ENCODE measurements around the gene CEP78. TPM values are rescaled to one million over a fixed set of nuclear protein-coding genes. Genes with fewer than 3 reads are reported as not detected.

The CEP78 gene
- total and polyA plus RNA-seq, 2 donors: 22.8 to 30.4 TPM

GRCh38 chr9:78207319-78207718, 28.6 kb upstream of the CEP78 start:
- Histone ChIP-seq H3K36me3 (ENCODE audit: control insufficient read depth in 2 of 2, insufficient read depth in 2 of 2, low read length in 1 of 2) (no peaks in the 10 kb centered on the region), H3K4me1 (ENCODE audit: control insufficient read depth in 2 of 2, insufficient read depth in 2 of 2, low read length in 2 of 2) (peaks cover 18 to 19% of the 10 kb centered on the region in 2 donors), H3K4me3 (ENCODE audit: low read length in 2 of 2) (no peak overlapping the region), H3K9me3 (ENCODE audit: control insufficient read depth in 2 of 2, insufficient read depth in 1 of 2, low read length in 1 of 2) (no peaks in the 10 kb centered on the region), H3K27ac (ENCODE audit: low read depth in 1 of 2, low read length in 1 of 2) (no peak overlapping the region), H3K27me3 (ENCODE audit: control insufficient read depth in 2 of 2, insufficient read depth in 1 of 2, low read length in 1 of 2) (no peaks in the 10 kb centered on the region)
- 97% methylated on average over 2 of the region's 2 CpGs for WGBS
- DNase-seq (ENCODE audit: low read depth in 6 of 9, low spot score in 9 of 9): no peak

GRCh38 chr9:78207901-78208300, 28.0 kb upstream of the CEP78 start:
- Histone ChIP-seq H3K4me1 (ENCODE audit: control insufficient read depth in 2 of 2, insufficient read depth in 2 of 2, low read length in 2 of 2) (peaks cover 21 to 25% of the 10 kb centered on the region in 2 donors), H3K27me3 (ENCODE audit: control insufficient read depth in 2 of 2, insufficient read depth in 1 of 2, low read length in 1 of 2) (no peaks in the 10 kb centered on the region), H3K9me3 (ENCODE audit: control insufficient read depth in 2 of 2, insufficient read depth in 1 of 2, low read length in 1 of 2) (no peaks in the 10 kb centered on the region), H3K4me3 (ENCODE audit: low read length in 2 of 2) (no peak overlapping the region), H3K36me3 (ENCODE audit: control insufficient read depth in 2 of 2, insufficient read depth in 2 of 2, low read length in 1 of 2) (no peaks in the 10 kb centered on the region), H3K27ac (ENCODE audit: low read depth in 1 of 2, low read length in 1 of 2) (no peak overlapping the region)
- WGBS: 89% methylated on average over 4 of the region's 4 CpGs
- no peak for DNase-seq (ENCODE audit: low read depth in 6 of 9, low spot score in 9 of 9)

- peaks cover 21 to 25% of the 10 kb centered on the region in 2 donors for H3K4me1 ChIP-seq (ENCODE audit: control insufficient read depth in 2 of 2, insufficient read depth in 2 of 2, low read length in 2 of 2)
- no peak overlapping the region for H3K4me3 ChIP-seq (ENCODE audit: low read length in 2 of 2)
- no peak for DNase-seq (ENCODE audit: low read depth in 6 of 9, low spot score in 9 of 9)
- no peaks in the 10 kb centered on the region for H3K36me3 ChIP-seq (ENCODE audit: control insufficient read depth in 2 of 2, insufficient read depth in 2 of 2, low read length in 1 of 2)
- H3K27me3 ChIP-seq (ENCODE audit: control insufficient read depth in 2 of 2, insufficient read depth in 1 of 2, low read length in 1 of 2): no peaks in the 10 kb centered on the region
- 85% methylated on average over 7 of the region's 7 CpGs for WGBS
- no peak overlapping the region for H3K27ac ChIP-seq (ENCODE audit: low read depth in 1 of 2, low read length in 1 of 2)
- no peaks in the 10 kb centered on the region for H3K9me3 ChIP-seq (ENCODE audit: control insufficient read depth in 2 of 2, insufficient read depth in 1 of 2, low read length in 1 of 2)
Measured at GRCh38 chr9:78209127-78209526, 26.7 kb upstream of the CEP78 start.

- Histone ChIP-seq H3K4me3 (ENCODE audit: low read length in 2 of 2) (no peak overlapping the region), H3K27ac (ENCODE audit: low read depth in 1 of 2, low read length in 1 of 2) (peak overlapping the region; percentile 26 to 39), H3K9me3 (ENCODE audit: control insufficient read depth in 2 of 2, insufficient read depth in 1 of 2, low read length in 1 of 2) (no peaks in the 10 kb centered on the region), H3K36me3 (ENCODE audit: control insufficient read depth in 2 of 2, insufficient read depth in 2 of 2, low read length in 1 of 2) (no peaks in the 10 kb centered on the region), H3K27me3 (ENCODE audit: control insufficient read depth in 2 of 2, insufficient read depth in 1 of 2, low read length in 1 of 2) (no peaks in the 10 kb centered on the region), H3K4me1 (ENCODE audit: control insufficient read depth in 2 of 2, insufficient read depth in 2 of 2, low read length in 2 of 2) (peaks cover 21 to 25% of the 10 kb centered on the region in 2 donors)
- WGBS: 3% methylated on average over 4 of the region's 4 CpGs
- DNase-seq (ENCODE audit: low read depth in 6 of 9, low spot score in 9 of 9): peak in 6 of 9 donors; percentile 21 to 70 (median 44)
Measured at GRCh38 chr9:78210841-78211301, 25.0 kb upstream of the CEP78 start.

GRCh38 chr9:78212868-78213267, 23.0 kb upstream of the CEP78 start:
- H3K36me3 ChIP-seq (ENCODE audit: control insufficient read depth in 2 of 2, insufficient read depth in 2 of 2, low read length in 1 of 2): no peaks in the 10 kb centered on the region
- H3K27me3 ChIP-seq (ENCODE audit: control insufficient read depth in 2 of 2, insufficient read depth in 1 of 2, low read length in 1 of 2): no peaks in the 10 kb centered on the region
- DNase-seq (ENCODE audit: low read depth in 6 of 9, low spot score in 9 of 9): no peak
- no peak overlapping the region for H3K27ac ChIP-seq (ENCODE audit: low read depth in 1 of 2, low read length in 1 of 2)
- H3K4me1 ChIP-seq (ENCODE audit: control insufficient read depth in 2 of 2, insufficient read depth in 2 of 2, low read length in 2 of 2): peaks cover 21 to 25% of the 10 kb centered on the region in 2 donors
- no peak overlapping the region for H3K4me3 ChIP-seq (ENCODE audit: low read length in 2 of 2)
- H3K9me3 ChIP-seq (ENCODE audit: control insufficient read depth in 2 of 2, insufficient read depth in 1 of 2, low read length in 1 of 2): no peaks in the 10 kb centered on the region

GRCh38 chr9:78213712-78214111, 22.2 kb upstream of the CEP78 start:
- peaks cover 21 to 25% of the 10 kb centered on the region in 2 donors for H3K4me1 ChIP-seq (ENCODE audit: control insufficient read depth in 2 of 2, insufficient read depth in 2 of 2, low read length in 2 of 2)
- no peaks in the 10 kb centered on the region for H3K9me3 ChIP-seq (ENCODE audit: control insufficient read depth in 2 of 2, insufficient read depth in 1 of 2, low read length in 1 of 2)
- H3K27me3 ChIP-seq (ENCODE audit: control insufficient read depth in 2 of 2, insufficient read depth in 1 of 2, low read length in 1 of 2): no peaks in the 10 kb centered on the region
- no peaks in the 10 kb centered on the region for H3K36me3 ChIP-seq (ENCODE audit: control insufficient read depth in 2 of 2, insufficient read depth in 2 of 2, low read length in 1 of 2)
- peak in 2 of 9 donors; percentile 35 to 60 for DNase-seq (ENCODE audit: low read depth in 6 of 9, low spot score in 9 of 9)
- WGBS: 8% methylated on average over 4 of the region's 4 CpGs
- no peak overlapping the region for H3K27ac ChIP-seq (ENCODE audit: low read depth in 1 of 2, low read length in 1 of 2)
- H3K4me3 ChIP-seq (ENCODE audit: low read length in 2 of 2): no peak overlapping the region

- no peaks in the 10 kb centered on the region for H3K36me3 ChIP-seq (ENCODE audit: control insufficient read depth in 2 of 2, insufficient read depth in 2 of 2, low read length in 1 of 2)
- no peaks in the 10 kb centered on the region for H3K9me3 ChIP-seq (ENCODE audit: control insufficient read depth in 2 of 2, insufficient read depth in 1 of 2, low read length in 1 of 2)
- H3K4me1 ChIP-seq (ENCODE audit: control insufficient read depth in 2 of 2, insufficient read depth in 2 of 2, low read length in 2 of 2): peaks cover 21 to 25% of the 10 kb centered on the region in 2 donors
- no peaks in the 10 kb centered on the region for H3K27me3 ChIP-seq (ENCODE audit: control insufficient read depth in 2 of 2, insufficient read depth in 1 of 2, low read length in 1 of 2)
- no peak overlapping the region for H3K27ac ChIP-seq (ENCODE audit: low read depth in 1 of 2, low read length in 1 of 2)
- DNase-seq (ENCODE audit: low read depth in 6 of 9, low spot score in 9 of 9): no peak
- 99% methylated on average over 1 of the region's 1 CpG for WGBS
- H3K4me3 ChIP-seq (ENCODE audit: low read length in 2 of 2): no peak overlapping the region
Measured at GRCh38 chr9:78214492-78214891, 21.4 kb upstream of the CEP78 start.

GRCh38 chr9:78215706-78216105, 20.2 kb upstream of the CEP78 start:
- Histone ChIP-seq H3K27me3 (ENCODE audit: control insufficient read depth in 2 of 2, insufficient read depth in 1 of 2, low read length in 1 of 2) (no peaks in the 10 kb centered on the region), H3K9me3 (ENCODE audit: control insufficient read depth in 2 of 2, insufficient read depth in 1 of 2, low read length in 1 of 2) (no peaks in the 10 kb centered on the region), H3K4me1 (ENCODE audit: control insufficient read depth in 2 of 2, insufficient read depth in 2 of 2, low read length in 2 of 2) (peaks cover 17 to 23% of the 10 kb centered on the region in 2 donors), H3K4me3 (ENCODE audit: low read length in 2 of 2) (no peak overlapping the region), H3K36me3 (ENCODE audit: control insufficient read depth in 2 of 2, insufficient read depth in 2 of 2, low read length in 1 of 2) (no peaks in the 10 kb centered on the region), H3K27ac (ENCODE audit: low read depth in 1 of 2, low read length in 1 of 2) (no peak overlapping the region)
- WGBS: 94% methylated on average over 2 of the region's 2 CpGs
- no peak for DNase-seq (ENCODE audit: low read depth in 6 of 9, low spot score in 9 of 9)

GRCh38 chr9:78218890-78219289, 17.0 kb upstream of the CEP78 start:
- no peak for DNase-seq (ENCODE audit: low read depth in 6 of 9, low spot score in 9 of 9)
- Histone ChIP-seq H3K4me3 (ENCODE audit: low read length in 2 of 2) (no peak overlapping the region), H3K36me3 (ENCODE audit: control insufficient read depth in 2 of 2, insufficient read depth in 2 of 2, low read length in 1 of 2) (no peaks in the 10 kb centered on the region), H3K9me3 (ENCODE audit: control insufficient read depth in 2 of 2, insufficient read depth in 1 of 2, low read length in 1 of 2) (no peaks in the 10 kb centered on the region), H3K27ac (ENCODE audit: low read depth in 1 of 2, low read length in 1 of 2) (no peak overlapping the region), H3K4me1 (ENCODE audit: control insufficient read depth in 2 of 2, insufficient read depth in 2 of 2, low read length in 2 of 2) (no peaks in the 10 kb centered on the region), H3K27me3 (ENCODE audit: control insufficient read depth in 2 of 2, insufficient read depth in 1 of 2, low read length in 1 of 2) (no peaks in the 10 kb centered on the region)
- WGBS: 96% methylated on average over 13 of the region's 13 CpGs

GRCh38 chr9:78221425-78221824, 14.4 kb upstream of the CEP78 start:
- no peak overlapping the region for H3K27ac ChIP-seq (ENCODE audit: low read depth in 1 of 2, low read length in 1 of 2)
- H3K4me1 ChIP-seq (ENCODE audit: control insufficient read depth in 2 of 2, insufficient read depth in 2 of 2, low read length in 2 of 2): no peaks in the 10 kb centered on the region
- H3K27me3 ChIP-seq (ENCODE audit: control insufficient read depth in 2 of 2, insufficient read depth in 1 of 2, low read length in 1 of 2): no peaks in the 10 kb centered on the region
- no peak overlapping the region for H3K4me3 ChIP-seq (ENCODE audit: low read length in 2 of 2)
- H3K36me3 ChIP-seq (ENCODE audit: control insufficient read depth in 2 of 2, insufficient read depth in 2 of 2, low read length in 1 of 2): no peaks in the 10 kb centered on the region
- 93% methylated on average over 2 of the region's 2 CpGs for WGBS
- H3K9me3 ChIP-seq (ENCODE audit: control insufficient read depth in 2 of 2, insufficient read depth in 1 of 2, low read length in 1 of 2): no peaks in the 10 kb centered on the region
- DNase-seq (ENCODE audit: low read depth in 6 of 9, low spot score in 9 of 9): no peak

Data from thymus (tissue), 11 donors.